ENCODE measurements around the gene GDF7. TPM values are rescaled to one million over a fixed set of nuclear protein-coding genes. Genes with fewer than 3 reads are reported as not detected.

GDF7 gene
- total RNA-seq, 1 experiment from 2014 or later: 0.04 TPM

DNA sequence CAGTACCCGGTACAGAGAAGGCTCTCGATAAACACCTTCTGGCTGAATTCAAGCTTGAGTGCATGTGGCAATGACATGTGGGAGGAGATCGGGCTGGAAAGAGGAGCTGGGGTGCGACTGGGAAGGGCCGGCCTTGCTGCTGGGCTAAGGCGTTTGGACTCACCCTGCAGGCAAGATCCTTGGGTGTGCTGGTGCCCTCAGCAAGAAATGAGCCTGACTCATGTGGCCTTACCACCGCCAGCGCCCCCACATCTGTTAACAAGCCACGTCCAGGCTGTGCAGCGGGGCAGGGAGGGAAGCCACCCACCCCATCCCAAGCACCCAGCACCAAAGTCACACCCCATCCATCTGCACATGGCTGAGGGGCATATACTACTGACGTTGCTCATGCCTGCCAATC is 17.4 kb upstream of the GDF7 start:
- H3K27me3 ChIP-seq (ENCODE audit: insufficient read depth, low read length): no peaks in the 10 kb centered on the region
- H3K4me2 ChIP-seq (ENCODE audit: insufficient read depth, insufficient read length, low read length): no peak overlapping the region
- no peak overlapping the region; the same call in 1 of the 2 replicates for H3K14ac ChIP-seq (ENCODE audit: insufficient read depth, low read length)
- no peak overlapping the region for H2BK20ac ChIP-seq (ENCODE audit: low read depth, low read length, poor library complexity, severe bottlenecking)
- Mint-ChIP-seq H3K9me3 (no peaks in the 10 kb centered on the region), H3K36me3 (ENCODE audit: insufficient read depth in 1 of 3, low read depth in 3 of 3) (peaks cover 0 to 2% (median 0%) of the 10 kb centered on the region in 3 experiments; a peak in 2 of 7 replicates), H3K27me3 (ENCODE audit: low read depth) (peaks cover 28% of the 10 kb centered on the region), H3K27ac (no peak overlapping the region), H3K4me3 (peak overlapping the region; percentile 57 to 82; a peak in 3 of 5 replicates), H3K4me1 (peaks cover 25 to 28% of the 10 kb centered on the region in 2 experiments)
- no peak overlapping the region for H4K5ac ChIP-seq (ENCODE audit: insufficient read length, low read depth, low read length)
- H2BK120ac ChIP-seq (ENCODE audit: low read depth, low read length, poor library complexity, severe bottlenecking): no peak overlapping the region
- no peak overlapping the region for H3K9ac ChIP-seq (ENCODE audit: extremely low read depth, insufficient read length, low read length)
- no CpG with 5 or more reads among the region's 11 CpGs for WGBS (ENCODE audit: extremely low coverage, insufficient read length, low lambda C conversion rate)
- no peaks in the 10 kb centered on the region; the same call in 1 of the 2 replicates for H3K4me1 ChIP-seq (ENCODE audit: insufficient read depth, low read length)
- no peak overlapping the region for H2AFZ ChIP-seq (ENCODE audit: low read length)
- no peak overlapping the region for H2BK15ac ChIP-seq (ENCODE audit: low read depth, low read length)
- H3K4ac ChIP-seq (ENCODE audit: low read depth, low read length): no peak overlapping the region
- no peaks in the 10 kb centered on the region for H3K79me1 ChIP-seq (ENCODE audit: insufficient read depth, low read depth, low read length, poor library complexity, severe bottlenecking)
- H4K8ac ChIP-seq (replicated peaks; ENCODE audit: insufficient read length, low read depth, low read length): no peak overlapping the region
- H3K56ac ChIP-seq (ENCODE audit: insufficient read length, low read depth, low read length): no peak overlapping the region
- no peak overlapping the region for H3K27ac ChIP-seq (ENCODE audit: insufficient read length, low read depth, low read length)
- no peaks in the 10 kb centered on the region for H3K79me2 ChIP-seq (ENCODE audit: insufficient read depth, low read length)
- DNase-seq: no peak
- TF ChIP-seq, protein P1, sequence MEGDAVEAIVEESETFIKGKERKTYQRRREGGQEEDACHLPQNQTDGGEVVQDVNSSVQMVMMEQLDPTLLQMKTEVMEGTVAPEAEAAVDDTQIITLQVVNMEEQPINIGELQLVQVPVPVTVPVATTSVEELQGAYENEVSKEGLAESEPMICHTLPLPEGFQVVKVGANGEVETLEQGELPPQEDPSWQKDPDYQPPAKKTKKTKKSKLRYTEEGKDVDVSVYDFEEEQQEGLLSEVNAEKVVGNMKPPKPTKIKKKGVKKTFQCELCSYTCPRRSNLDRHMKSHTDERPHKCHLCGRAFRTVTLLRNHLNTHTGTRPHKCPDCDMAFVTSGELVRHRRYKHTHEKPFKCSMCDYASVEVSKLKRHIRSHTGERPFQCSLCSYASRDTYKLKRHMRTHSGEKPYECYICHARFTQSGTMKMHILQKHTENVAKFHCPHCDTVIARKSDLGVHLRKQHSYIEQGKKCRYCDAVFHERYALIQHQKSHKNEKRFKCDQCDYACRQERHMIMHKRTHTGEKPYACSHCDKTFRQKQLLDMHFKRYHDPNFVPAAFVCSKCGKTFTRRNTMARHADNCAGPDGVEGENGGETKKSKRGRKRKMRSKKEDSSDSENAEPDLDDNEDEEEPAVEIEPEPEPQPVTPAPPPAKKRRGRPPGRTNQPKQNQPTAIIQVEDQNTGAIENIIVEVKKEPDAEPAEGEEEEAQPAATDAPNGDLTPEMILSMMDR (conservative IDR thresholded peaks at IDR 0.05): no peak
- no peak overlapping the region for H2BK12ac ChIP-seq (ENCODE audit: insufficient read length, low read depth, low read length)
- no peak overlapping the region for H2AK5ac ChIP-seq (ENCODE audit: insufficient read length, low read length)
- no peaks in the 10 kb centered on the region for H3K9me3 ChIP-seq (ENCODE audit: control insufficient read depth, low read depth, low read length)
- no peak overlapping the region for H2BK5ac ChIP-seq (ENCODE audit: insufficient read length, low read length)
- no peak overlapping the region for H3K18ac ChIP-seq (ENCODE audit: insufficient read length, low read depth, low read length)
- no peaks in the 10 kb centered on the region for H4K20me1 ChIP-seq (ENCODE audit: control insufficient read depth, insufficient read depth, insufficient read length)
- no peak overlapping the region for H4K91ac ChIP-seq (ENCODE audit: insufficient read length, low read depth, low read length)
- H3K23ac ChIP-seq (ENCODE audit: insufficient read length, low read depth, low read length): no peak overlapping the region
- peaks cover 5% of the 10 kb centered on the region for H3K23me2 ChIP-seq (ENCODE audit: insufficient read length, low read depth, low read length, poor library complexity, severe bottlenecking)
- H3T11ph ChIP-seq (ENCODE audit: low read length): no peak overlapping the region

All from H9 (cell line).